ENCODE results near the gene CDH23.

CDH23 gene

DNA sequence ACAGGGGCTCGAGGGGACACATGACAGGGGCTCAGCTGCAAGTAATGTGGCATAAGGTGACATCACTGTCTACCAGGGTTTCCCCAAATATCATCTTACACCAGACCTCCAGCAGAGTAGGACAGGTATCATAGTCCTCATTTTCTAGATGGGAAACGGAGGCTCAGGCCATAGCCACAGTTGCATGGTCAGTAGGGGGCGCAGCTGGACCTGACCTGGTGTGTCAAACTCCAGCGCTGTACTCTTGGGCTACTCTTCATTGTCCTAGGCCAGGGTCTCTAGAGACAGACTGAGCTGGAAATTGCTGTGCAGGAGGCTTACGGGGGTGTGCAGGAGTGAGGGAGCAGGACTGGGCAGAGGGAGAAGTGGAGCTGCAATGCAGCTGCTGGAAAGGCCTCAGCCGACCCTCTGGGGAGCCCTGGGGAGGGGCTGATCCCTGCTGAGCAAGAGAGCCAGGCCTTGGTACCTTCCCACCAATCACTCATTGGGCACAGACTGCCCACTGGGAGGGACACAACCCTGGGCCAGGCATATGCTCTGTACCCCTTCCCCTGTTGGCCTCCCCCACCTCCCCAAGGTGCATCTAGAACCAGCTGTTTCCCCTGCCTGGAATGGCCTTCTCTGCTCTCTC, 89.9 kb downstream of the CDH23 start:
- DNase-seq (ENCODE audit: low read depth in 2 of 2) = peak; percentile 4 to 5

DNA sequence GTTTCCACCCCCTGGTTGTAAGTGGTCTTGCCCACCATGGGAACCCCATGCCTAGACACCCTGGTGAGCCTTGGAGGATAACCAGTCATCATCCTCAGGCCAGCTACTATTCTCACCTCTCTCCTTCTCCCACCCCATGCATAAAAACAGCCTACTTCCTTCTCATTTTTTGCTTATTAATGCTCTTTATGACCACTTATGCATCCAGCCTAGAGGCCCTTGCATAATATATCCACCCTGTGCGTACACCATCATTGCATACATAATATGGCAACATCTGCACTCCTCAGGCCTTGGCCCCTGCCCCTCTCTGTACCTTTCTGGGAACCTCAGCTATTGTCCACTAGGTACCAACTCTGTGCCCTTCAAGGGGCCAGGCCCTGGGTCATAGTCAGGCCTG, 91.0 kb downstream of the CDH23 start:
- DNase-seq (ENCODE audit: low read depth in 2 of 2) = no peak

DNA sequence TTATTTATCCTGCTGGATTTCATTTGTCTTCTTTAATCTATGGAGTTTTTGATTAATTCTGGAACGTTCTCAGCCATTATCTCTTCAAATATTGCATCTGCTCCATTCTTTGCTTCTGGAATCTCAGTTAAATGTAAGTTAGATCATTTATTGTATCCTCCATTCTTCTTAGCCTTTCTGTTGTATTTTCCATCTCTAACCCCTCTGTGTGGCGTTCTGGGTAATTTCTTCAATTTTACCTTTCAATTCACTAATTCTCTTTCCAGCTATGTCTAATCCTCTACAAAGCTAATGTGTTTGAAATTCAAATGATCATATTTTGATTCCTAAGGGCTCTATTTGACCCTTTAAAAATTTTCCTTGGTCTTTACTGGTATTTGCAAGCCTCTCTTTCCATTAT, 92.4 kb downstream of the CDH23 start:
- no peak for DNase-seq (ENCODE audit: low read depth in 2 of 2)

DNA sequence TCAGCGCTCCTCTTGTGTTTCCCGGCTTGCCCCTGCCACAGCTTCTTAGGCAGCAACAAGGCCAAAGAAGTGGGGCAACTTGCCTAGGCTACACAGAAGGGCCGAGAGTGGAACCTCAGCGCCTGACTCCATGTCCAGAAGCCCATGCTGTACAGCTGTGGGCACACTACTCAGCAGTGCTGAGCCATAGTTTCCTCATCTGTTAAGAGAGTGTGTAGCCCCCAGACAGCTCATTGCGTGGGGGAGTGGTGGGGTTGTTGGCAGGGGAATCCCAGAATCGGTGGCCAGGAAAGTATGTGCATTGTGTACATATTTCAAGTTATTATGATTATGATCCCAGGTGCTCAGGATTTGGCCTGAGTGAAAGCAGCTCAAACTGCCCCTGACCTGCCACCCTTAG, 96.2 kb downstream of the CDH23 start:
- DNase-seq (ENCODE audit: low read depth in 2 of 2) = no peak

DNA sequence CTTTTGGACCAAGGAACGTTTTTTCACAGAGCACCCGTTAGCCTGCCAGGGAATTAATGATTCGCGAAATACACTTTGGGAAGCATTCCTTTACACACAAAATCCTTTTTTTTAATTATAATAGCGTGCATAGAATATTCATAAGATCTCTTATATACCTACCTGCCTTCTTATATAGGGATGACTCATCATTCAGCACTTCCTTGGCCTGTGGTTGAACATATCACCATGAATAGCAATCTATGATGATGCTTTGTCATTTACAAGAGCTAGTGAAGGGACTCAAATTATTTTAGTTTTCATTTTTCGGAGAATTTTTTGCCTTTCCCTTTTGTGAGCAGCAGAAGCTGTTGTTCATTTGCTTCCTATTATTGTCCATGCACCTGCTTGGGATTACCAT, 97.0 kb downstream of the CDH23 start:
- no peak for DNase-seq (ENCODE audit: low read depth in 2 of 2)

DNA sequence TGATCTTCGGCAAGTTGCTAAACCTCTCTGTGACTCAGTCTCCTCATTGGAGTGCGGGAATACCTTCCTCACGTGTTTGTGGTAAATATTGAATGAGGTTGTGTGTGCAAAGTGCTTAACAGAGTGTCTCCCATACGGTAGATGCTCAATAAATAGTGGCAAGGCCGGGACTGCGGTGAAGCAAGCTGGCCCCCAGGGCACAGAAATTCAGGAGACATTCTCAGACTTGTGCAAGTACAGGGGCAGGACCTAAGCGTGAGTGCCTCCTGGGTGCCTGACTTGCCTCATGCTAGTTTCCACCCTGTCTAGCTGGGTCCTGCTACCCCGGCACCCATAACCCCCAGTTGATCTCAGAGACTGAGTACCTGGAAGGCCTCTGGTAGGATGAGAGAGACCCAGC, 97.8 kb downstream of the CDH23 start:
- DNase-seq (ENCODE audit: low read depth in 2 of 2) = no peak

DNA sequence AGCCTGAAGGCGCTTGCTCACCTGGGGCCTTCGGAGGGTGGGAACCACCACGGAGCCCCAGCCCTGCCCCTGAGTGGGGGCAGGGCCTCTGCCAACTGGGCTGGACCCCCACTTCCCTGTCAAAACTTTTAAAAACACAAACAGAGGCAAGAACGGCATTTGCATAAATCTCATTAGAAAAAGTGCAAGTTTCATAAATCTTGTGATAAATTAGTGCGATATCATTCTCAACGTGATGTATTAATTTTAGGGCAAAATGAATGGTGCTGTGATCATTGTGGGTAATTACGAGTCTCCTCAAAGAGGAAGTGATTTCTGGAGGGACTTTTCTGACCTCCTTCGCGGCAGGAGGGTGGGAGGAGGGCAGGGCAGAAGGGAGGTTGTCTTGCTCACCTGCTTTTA, 98.3 kb downstream of the CDH23 start:
- DNase-seq (ENCODE audit: low read depth in 2 of 2) = no peak

DNA sequence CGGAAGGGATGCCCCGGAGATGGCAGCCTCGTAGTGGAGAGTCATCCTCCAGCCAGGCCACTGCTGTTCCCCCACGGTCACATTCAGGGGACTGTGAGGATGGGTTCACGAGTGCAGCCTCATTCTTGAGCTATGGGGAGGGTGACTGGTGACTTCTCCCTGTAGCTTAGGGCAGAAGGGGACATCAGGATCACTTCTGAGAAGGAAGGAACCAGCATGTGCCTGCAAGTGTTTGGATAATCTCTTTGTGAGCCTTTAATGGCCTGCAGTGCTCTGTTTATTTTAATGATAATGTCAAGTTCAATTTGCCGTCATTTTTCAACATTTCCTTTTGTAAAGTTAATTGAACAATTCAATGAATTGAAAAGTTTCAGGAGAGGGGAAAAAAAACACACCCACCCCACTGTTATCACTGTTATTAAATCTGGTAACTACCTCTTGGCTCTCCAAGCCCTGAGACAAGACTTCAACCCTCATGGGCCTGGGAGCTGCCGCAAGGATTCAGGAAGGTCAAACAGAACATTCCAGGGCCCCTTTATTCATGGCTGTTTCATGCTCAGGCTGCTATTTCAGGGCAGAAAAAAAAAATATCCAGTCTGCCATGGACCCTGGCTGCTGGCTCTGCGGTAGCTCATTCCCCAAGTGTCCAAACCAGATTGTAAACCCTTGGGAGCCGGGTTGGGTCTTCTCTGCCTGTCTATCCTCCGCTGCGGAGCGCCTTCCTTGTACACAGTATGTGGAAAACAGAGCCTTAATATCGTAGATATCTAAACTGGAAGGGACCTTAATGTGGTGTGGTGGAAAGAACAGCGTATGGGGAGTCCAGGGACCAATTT, 100.4 kb downstream of the CDH23 start:
- no peak for DNase-seq (ENCODE audit: low read depth in 2 of 2)

DNA sequence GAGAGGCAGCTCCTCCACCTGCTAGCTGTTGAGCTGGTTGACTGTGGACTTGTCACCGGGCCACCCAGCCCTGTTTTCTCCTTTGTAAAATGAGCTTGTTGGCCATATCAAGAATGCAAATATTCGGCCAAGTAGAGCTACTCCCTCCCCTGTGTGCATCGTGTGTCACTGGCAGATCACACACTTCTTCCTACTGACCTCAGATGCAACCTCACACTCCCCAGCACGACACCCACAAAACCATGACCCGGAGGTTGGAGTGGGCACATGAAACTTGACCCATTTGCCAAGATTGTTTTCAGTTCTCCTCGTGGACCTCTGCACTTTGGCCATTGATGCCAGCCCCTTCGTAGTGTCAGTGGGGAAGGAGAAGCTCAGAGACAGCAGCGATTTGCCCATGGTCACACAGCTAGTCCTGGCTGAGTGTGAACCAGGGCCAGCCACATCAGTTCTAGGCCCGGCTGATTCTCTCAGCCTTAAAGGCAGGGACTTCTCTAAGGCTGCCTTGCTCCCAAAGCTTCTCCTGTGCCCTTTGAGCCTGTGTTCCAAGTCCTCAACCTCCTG, 101.1 kb downstream of the CDH23 start:
- DNase-seq (ENCODE audit: low read depth in 2 of 2) = no peak

DNA sequence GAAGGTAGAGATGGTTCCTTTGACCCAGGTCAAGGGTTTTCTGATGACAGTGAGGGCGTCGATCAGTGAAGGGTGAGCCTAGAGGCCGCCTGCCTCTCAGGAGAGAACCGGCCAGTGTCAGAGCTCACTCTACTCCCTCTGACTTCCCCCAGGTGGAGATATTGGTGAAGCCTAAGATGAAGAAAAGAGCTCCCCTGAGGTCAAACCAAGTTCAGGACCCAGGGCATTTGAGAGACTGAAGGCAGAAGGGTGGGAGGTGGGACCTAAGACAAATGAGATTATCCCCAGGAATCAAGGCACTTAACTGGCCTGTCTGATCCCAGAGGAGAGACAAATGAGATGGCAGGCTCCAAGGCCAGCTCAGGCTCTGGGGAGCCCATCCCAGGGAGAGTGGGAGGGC, 104.7 kb downstream of the CDH23 start:
- no peak for DNase-seq (ENCODE audit: low read depth in 2 of 2)

DNA sequence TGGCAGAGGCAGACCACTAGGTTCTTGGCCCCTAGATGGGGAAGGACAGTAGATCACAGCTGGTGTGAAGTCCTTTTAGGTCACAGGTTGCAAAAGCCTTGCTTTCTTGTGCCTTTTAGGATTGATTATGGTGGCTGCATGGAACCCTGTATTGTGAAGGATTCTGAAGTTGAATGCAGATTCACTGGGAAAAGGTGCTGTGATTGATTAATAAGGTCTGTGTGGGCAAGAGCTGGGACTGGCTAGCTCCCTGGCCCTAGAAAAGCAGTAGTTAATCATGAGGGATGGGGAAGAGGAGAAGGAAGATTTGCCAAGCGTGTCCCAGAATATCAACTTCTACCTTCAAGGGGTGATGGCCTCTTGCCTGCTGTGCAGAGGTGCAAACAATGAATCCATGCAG, 105.5 kb downstream of the CDH23 start:
- DNase-seq (ENCODE audit: low read depth in 2 of 2) = no peak

DNA sequence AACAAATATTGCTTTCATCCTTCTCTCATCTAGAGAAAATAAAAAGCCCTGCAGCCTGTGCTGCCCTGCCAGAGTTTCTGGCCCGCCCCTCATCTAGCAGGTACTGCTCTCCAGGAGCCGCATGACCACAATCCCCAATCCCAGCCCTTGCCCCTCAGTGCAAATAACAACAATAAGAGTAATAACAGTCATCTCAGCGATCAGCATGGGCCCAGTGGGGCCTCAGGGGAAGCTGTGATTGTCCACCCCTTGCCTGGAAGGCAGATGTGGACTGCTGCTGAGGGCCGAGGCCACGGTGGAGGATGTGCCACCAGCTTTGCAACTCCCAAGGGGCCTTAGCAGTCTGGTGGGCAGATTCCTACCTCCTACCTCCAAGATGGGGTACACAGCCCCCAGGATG, 106.1 kb downstream of the CDH23 start:
- no peak for DNase-seq (ENCODE audit: low read depth in 2 of 2)

DNA sequence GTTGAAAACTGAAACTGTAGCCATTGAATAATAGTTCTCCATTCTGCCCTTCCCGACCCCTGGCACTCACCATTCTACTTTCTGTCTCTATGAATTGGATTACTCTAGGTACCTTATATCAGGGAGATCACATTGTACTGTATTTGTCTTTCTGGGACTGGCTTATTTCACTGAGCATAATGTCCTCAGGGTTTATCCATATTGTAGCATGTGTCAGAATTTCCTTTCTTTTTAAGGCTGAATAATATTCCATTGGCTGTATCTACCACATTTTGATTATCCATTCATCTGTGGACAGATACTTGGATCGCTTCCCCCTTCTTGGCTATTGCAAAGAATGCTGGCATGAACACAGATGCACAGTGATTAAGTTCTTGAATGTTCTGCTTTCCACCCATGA, 107.4 kb downstream of the CDH23 start:
- no peak for DNase-seq (ENCODE audit: low read depth in 2 of 2)

DNA sequence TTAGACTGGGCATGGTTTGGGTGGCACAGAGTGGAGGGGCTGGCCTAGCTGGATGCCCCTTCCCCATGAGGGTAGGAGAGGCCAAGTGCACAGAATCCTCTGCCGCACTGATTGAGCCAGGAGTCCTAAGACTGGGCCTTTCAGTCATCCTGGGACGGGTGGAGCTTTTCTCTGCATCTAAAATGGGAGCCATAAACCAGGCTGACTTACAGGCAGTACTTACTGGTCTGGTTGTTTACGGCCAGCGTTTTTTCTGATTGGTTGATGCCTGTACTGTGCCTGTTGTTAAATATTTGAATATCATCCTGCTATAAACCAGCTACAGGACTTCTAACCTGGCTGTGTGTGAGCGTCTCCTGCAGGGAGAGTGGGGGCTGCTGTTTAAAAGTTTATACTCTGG, 107.8 kb downstream of the CDH23 start:
- DNase-seq (ENCODE audit: low read depth in 2 of 2) = no peak

DNA sequence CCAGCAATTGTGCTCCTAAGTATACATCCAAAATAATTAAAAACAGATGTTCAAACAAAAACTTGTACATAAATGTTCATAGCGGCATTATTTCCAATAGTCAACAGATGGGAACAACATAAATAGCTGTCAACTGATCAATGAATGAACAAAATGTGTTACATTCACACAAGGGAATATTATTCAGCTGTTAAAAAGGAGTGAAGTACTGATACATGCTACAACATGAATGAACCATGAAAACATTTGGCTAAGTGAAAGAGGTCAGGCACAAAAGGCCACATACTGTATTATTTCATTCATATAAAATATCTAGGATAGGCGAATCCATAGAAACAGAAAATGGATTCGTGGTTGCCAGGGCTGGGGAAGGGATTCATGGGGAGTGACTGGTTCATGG, 109.1 kb downstream of the CDH23 start:
- no peak for DNase-seq (ENCODE audit: low read depth in 2 of 2)

DNA sequence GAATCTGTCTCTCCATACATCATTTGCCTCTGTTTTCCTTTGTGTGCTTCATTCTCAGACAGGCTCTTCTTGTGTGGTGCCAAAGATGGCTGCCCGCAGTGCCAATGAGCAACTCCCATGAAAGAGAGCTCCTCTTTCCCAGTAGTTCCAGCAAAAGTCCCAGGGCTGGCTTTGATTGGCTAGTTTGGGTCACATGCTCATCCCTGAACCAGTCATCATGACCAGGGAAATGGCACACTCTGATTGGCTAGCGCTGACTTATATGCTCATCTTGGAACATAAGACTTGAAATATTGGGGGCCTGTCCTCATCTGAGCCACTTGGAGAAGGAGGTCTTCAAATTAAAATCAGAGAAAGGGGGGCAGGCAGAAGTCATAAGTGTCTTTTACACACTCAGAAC, 112.7 kb downstream of the CDH23 start:
- no peak for DNase-seq (ENCODE audit: low read depth in 2 of 2)

DNA sequence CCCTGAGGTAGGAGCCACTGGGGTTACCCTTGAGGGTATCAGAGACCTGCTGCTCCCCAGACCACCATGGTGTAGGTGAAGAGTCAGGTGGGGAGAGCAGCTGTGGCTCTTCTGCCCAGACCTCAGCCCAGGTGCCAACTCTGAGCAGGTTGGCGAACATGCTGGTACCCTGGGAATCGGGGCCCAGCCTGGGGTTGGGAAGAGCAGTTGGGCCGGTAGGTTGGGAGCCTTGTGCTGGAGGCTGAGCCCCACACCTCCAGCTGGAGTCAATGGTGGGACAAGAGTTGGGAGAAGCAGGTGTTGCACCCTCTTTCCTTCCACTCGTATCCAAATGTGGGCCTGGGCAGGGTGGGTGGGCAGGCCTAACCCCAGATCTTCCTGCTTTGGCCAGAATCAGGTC, 114.5 kb downstream of the CDH23 start:
- no peak for DNase-seq (ENCODE audit: low read depth in 2 of 2)

DNA sequence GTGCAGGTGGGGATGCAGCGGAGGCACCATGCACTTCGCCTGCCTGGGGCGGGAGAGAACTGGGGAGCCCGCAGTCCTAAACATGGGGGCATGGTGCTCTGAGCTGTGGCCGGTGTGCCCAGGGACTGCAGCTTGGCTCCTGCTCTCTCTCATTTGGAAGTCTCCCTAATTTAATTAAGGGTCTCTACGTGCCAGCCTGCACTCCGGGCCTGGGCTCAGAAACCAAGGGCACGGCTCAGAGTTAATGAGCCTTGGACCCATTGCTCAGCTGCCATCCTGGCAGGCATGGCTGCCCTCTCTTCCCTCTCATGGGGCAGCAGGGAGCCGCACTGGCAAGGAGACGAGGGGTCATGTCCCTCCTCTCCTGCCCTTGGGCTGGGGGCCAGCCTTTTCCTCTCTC, 115.6 kb downstream of the CDH23 start:
- no peak for DNase-seq (ENCODE audit: low read depth in 2 of 2)

DNA sequence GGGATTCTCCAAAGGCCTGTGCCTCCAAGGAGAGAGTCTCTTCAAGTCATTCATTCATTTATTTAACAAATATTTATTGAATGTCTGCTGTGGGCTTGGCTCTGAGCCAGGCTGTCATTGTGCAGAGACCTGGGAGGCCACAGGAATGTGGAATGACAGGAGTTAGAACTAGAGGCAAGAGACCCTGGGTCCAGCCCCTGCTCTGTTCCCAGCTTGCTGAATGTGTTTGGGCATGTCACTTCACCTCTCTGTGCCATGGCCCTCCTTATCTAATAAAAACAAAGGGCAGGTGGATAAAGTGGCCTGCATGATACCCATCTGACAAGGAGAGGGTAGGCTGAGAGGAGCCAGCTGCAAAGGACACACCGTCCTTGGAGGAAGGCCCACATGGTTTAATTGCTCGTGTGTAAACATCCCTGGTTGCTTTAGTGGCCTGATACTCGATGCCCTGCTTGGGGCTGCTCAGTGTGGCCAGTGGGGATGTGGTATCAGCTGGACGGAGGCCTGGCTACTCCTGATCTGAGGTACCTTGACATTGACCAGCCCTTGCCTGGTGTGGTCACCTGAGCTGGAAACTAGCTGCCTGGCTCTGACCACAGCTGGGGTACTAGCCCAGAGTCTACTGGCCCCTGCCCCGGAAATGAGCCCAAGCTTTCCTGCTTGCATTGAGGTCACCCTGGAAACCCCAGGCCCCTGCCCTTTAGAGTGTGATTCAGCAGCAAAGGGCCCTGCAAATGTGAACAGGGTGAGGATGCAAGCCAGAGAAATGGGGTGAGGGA, 116.2 kb downstream of the CDH23 start:
- no peak for DNase-seq (ENCODE audit: low read depth in 2 of 2)

DNA sequence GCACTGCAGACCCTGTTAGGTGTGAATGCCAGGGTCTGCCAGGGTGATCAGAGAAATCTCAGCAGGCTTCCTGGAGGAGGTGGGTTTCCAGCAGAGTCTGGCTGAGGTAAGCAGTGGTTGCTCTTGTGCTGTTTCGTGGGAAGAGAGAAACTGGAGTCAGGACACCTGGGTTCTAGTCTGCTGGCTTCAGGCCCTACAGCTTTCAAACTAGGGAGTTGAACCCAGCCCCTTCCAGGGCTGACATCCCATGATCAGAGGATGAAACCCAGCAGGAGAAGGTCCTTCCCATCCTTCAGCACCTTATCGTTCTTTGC, 116.8 kb downstream of the CDH23 start:
- DNase-seq (ENCODE audit: low read depth in 2 of 2) = no peak

DNA sequence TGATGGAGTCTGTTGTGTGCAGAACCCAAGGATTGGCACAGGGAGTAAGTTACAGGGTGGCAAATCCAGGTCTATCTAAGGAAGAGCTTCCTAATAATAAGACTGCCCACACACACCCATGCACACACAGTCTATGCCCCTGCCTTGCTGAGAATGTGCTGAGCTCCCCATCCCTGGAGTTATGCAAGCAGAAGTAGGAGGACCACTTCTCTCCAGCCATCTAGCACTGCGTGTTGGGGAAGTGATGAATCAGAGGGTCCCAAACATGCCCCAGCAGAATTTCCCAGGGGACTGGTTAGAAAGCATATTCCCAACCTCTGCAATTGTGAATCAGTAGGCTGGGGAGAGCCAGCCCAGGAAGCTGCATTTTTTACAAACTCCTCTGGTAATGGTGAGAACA, 117.2 kb downstream of the CDH23 start:
- DNase-seq (ENCODE audit: low read depth in 2 of 2) = no peak

DNA sequence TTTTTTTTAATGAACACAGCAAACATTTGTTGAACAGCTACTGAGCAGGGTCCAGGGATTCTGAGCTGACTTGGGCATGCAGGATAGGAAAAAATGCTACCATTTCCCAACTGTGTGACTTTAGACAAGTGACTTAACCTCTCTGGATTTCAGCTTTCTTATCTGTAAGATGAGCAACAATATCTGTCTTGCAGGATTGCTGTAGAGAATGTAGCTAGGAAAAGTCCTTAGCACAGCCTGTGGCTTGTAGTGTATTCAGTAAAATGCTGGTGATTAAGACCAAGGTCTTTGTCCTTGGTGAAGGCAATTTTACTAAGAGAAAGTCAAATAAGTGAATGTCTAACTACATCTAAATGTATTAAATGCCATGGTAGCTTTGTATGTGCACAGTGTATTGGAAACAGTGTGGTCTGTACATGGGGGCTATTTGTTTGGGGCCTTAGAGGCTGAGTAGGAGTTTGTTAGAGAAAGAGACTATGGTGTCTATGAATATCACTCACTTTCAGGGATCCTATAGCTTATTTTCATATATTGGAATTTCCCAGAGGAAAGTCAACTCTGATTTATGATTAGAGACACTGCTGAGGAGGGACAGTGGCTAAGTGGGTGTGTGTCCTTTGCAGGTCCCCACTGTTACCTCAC, 118.9 kb downstream of the CDH23 start:
- DNase-seq (ENCODE audit: low read depth in 2 of 2) = no peak

Data from stimulated activated CD4-positive, alpha-beta T cell treated with anti-CD3 and anti-CD28 coated beads, Interleukin-1b, Interleukin-23, amount 100 ng/mL, for 4 hours (primary cell).